ENCODE measurements around the gene SFRP5. TPM values are rescaled to one million over a fixed set of nuclear protein-coding genes. Genes with fewer than 3 reads are reported as not detected.

Gene SFRP5
- total and polyA plus RNA-seq, 2 of the 13 experiments (the other 11 are each of a cell fraction or from before 2014, with no cell fraction given) = 0.32 to 1.7 TPM

- no peak for TF ChIP-seq ZNF407 (CRISPR knock-in tag; IDR thresholded peaks at IDR 0.05; ENCODE audit: not compliant biosample characterization)
- TF ChIP-seq ZKSCAN1 (IDR thresholded peaks at IDR 0.05; ENCODE audit: low read length) = no peak
- peak; percentile 100 for TF ChIP-seq CREB1 (IDR thresholded peaks at IDR 0.05)
- TF ChIP-seq CREB1 (CRISPR knock-in tag; IDR thresholded peaks at IDR 0.05) = peak; percentile 88
- TF ChIP-seq ZNF687 (CRISPR knock-in tag; IDR thresholded peaks at IDR 0.05) = peak; percentile 100
- TF ChIP-seq ZKSCAN5 (CRISPR knock-in tag; IDR thresholded peaks at IDR 0.05) = no peak
- peak; percentile 85; the same call in 1 of the 2 replicates for TF ChIP-seq ZFAT (CRISPR knock-in tag; conservative IDR thresholded peaks at IDR 0.05)
- TF ChIP-seq SNAPC5 (CRISPR knock-in tag; IDR thresholded peaks at IDR 0.05; ENCODE audit: borderline replicate concordance) = peak; percentile 96
- TF ChIP-seq PCBP1 (IDR thresholded peaks at IDR 0.05; ENCODE audit: borderline replicate concordance, low read depth, low read length) = no peak
- TF ChIP-seq ZBTB2 (CRISPR knock-in tag; IDR thresholded peaks at IDR 0.05; ENCODE audit: low read depth) = peak; percentile 87
- TF ChIP-seq SRSF4 (IDR thresholded peaks at IDR 0.05; ENCODE audit: low read depth, low read length, poor library complexity, severe bottlenecking) = no peak
- no peak for TF ChIP-seq HNRNPH1 (optimal IDR thresholded peaks at IDR 0.05; ENCODE audit: low read depth, low read length)
- TF ChIP-seq NPAS2 (CRISPR knock-in tag; IDR thresholded peaks at IDR 0.05; ENCODE audit: borderline replicate concordance) = no peak
Measured at GRCh38 chr10:97736902-97737769, 34.7 kb downstream of the SFRP5 start, which contains the start of gene ZFYVE27 (continued).
